Jurkat, Clone E6-1 (cell line): ENCODE results near the gene ZNF610. TPM values are rescaled to one million over a fixed set of nuclear protein-coding genes. Genes with fewer than 3 reads are reported as not detected.
"Not testable (repeated sequence)": the region's sequence is repeated elsewhere in the genome, so short reads cannot be mapped to it uniquely, and the experiment has no call there.

Experiments
- DNase-seq: peaks from one replicate; pipeline ENCODE4 v3.0.0-alpha.2; 2011; ENCODE audit warnings: low read depth, low spot score
- H3K4me3 ChIP-seq: 2 replicates; pipeline ENCODE4 v1.5.1; 2011; ENCODE audit warnings: mild to moderate bottlenecking, low read length, control low read depth, moderate library complexity
- polyA plus RNA-seq: library from polyadenylated mRNA; unstranded; fragments of >200 nt; gene quantifications from one replicate; pipeline ENCODE4 v1.2.1, GENCODE V29; 2012; ENCODE audit warnings: missing spikeins; ENCODE audit not compliant: insufficient read length, insufficient read depth

The ZNF610 gene
- 1.00 TPM for polyA plus RNA-seq

DNA sequence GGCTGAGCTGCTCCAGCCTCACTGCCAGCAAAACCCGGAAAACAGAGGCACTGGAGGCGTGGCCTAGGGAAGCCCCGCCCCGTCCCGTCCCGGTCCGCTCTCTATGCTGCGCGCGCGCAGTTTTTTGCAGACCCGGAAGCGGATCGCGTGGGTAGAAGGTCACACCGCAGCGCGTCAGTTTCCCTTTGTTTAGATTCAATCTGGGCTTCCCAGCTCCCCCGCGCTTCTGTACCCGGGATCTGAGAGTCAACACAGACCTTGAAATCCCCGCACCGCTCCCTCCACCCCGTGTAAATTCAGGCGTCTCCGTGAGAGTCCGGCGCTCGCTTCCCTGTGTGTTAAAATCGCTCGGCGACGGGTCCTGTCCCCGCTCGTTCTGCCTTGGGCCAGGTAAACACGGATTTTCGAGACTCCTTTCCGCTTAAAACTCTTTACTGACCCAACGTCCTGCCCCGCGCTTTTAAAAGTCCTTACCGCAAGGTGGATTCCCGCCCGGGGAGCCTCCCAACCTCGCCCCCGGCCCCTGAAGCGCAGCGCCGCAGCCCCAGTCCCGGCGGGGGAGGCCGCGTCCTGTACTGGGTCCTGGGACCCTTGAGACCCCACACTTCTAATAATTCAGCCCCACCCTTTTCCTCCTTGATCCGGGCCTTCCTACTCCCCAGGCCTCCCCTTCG lies at the start of gene ZNF610:
TSS of gene ZNF610 (plus strand) at position 127 of the 674 bp plus-strand sequence. CDS start 12,930 bp downstream, outside the sequence.
- H3K4me3 ChIP-seq: peak within 1 kb of the TSS; percentile 61
- DNase-seq: peak; percentile 72

- no peak for DNase-seq
- no peak overlapping the region for H3K4me3 ChIP-seq
Observed at GRCh38 chr19:52286256-52286655, 49.8 kb upstream of the ZNF610 start.

GRCh38 chr19:52291781-52292180 lies 44.3 kb upstream of the ZNF610 start:
- no peak for DNase-seq
- H3K4me3 ChIP-seq: no peak overlapping the region

DNA sequence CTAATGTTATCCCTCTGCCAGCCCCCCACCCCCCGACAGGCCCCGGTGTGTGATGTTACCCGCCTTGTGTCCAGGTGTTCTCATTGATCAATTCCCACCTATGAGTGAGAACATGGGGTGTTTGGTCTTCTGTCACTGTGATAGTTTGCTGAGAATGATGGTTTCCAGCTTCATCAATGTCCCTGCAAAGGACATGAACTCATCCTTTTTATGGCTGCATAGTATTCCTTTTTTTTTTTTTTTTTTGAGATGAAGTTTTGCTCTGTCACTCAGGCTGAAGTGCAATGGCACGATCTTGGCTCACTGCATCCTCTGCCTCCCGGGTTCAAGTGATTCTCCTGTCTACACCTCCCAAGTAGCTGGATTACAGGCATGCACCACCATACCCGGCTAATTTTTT lies 43.1 kb upstream of the ZNF610 start:
- DNase-seq, H3K4me3 ChIP-seq: not testable (repeated sequence)

- DNase-seq: peak; percentile 18
- H3K4me3 ChIP-seq: peak overlapping the region; percentile 96
Observed at GRCh38 chr19:52296400-52296772, 39.7 kb upstream of the ZNF610 start.

GRCh38 chr19:52296773-52297600 lies 39.1 kb upstream of the ZNF610 start, which contains the start of gene ZNF480:
Gene ZNF480, plus strand, starts transcription at chr19:52297169. Its CDS starts 3,244 bp downstream, at chr19:52300413.
- H3K4me3 ChIP-seq: peak within 1 kb of the TSS; percentile 96
- DNase-seq: peak; percentile 69

- H3K4me3 ChIP-seq: peak overlapping the region; percentile 96
- DNase-seq: no peak
Observed at GRCh38 chr19:52297601-52298364, 38.3 kb upstream of the ZNF610 start.

DNA sequence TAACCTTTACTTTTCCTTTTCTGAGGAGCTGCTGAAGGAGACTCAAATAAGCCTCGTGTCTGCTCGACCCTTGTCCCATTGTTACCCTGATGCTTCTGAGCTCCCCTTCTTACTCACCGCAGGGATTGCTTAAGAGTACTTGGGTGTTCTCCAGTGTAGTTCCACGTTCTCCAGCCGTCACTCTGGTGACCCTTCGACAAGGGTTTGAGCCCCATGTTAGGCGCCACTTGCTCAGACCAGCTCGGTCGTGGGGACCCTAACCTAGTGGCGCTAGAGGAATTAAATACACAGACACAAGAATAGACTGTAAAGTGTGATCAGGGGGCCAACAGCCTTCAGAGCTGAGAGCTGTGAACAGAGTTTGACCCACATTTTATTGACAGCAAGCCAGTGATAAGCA lies 28.8 kb upstream of the ZNF610 start:
- DNase-seq: no peak
- H3K4me3 ChIP-seq: no peak overlapping the region

GRCh38 chr19:52322429-52322828 lies 13.6 kb upstream of the ZNF610 start:
- no peak for DNase-seq
- H3K4me3 ChIP-seq: no peak overlapping the region

DNA sequence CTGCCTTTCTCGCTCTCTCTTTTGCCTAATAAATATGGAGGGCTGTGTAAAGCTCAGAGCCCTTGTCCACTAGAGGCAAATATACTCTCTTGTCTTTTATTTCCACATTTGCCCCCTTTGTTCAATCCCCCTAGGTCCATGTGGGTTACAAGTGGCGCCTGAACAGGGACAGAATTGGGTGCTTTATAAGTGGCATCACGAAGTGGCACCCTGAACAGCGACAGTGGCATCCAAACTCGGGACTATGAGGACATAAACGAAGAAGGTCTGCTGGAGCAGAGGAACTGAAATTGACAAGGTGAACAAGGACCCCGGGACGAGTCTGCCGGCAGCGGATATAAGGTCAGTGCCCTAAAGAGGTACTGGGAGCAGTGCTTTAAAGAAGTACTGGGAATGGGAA lies 4.3 kb upstream of the ZNF610 start:
- H3K4me3 ChIP-seq: no peak overlapping the region
- DNase-seq: no peak

- peak overlapping the region; percentile 61 for H3K4me3 ChIP-seq
- DNase-seq: no peak
Observed at GRCh38 chr19:52335768-52336116, 301 bp upstream of the ZNF610 start.

- DNase-seq: no peak
Observed at GRCh38 chr19:52336791-52337381, 843 bp downstream of the ZNF610 start.

DNA sequence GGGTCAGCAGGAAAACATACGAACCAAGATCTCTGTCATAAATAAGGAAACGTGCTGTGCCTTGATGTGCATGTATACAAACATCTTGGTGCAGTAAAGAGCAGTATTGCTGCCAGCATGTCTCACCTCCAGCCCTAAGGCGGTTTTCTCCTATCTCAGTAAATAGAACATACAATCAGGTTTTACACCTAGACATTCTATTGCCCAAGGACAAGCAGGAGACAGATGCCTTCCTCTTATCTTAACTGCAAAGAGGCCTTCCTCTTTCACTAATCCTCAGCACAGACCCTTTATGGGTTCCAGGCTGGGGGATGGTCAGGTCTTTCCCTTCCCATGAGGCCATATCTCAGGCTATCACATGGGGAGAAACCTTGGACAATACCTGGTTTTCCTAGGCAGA lies 3.0 kb downstream of the ZNF610 start:
- DNase-seq, H3K4me3 ChIP-seq: not testable (repeated sequence)

More at GRCh38 chr19:52336791-52337381, 843 bp downstream of the ZNF610 start:
- H3K4me3 ChIP-seq: peak overlapping the region; percentile 61

GRCh38 chr19:52343548-52343947 lies 7.5 kb downstream of the ZNF610 start:
- DNase-seq: peak; percentile 25

GRCh38 chr19:52345162-52345561 lies 9.1 kb downstream of the ZNF610 start:
- H3K4me3 ChIP-seq: no peak overlapping the region
- no peak for DNase-seq

More at GRCh38 chr19:52343548-52343947, 7.5 kb downstream of the ZNF610 start:
- H3K4me3 ChIP-seq: no peak overlapping the region

DNA sequence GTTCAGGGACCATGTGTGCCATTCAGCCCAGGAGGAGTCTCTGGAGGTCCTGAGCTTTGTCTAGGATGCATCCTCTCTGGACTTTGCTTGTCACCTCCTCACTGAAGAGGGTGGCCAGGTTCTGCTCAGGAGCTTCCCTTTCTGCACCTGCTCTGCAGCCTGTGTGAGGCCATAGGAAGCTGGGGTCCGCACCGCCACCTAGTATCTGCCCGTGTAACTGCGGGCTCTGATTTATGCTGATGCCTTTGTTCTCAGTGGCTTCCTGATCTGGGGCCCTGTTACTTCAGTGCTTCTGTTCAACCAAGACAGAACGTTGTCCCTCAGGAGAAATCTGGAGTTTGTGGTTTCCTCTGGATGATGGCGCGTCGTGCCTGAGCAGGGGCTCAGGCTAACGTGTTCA lies 15.5 kb downstream of the ZNF610 start:
- no peak for DNase-seq
- H3K4me3 ChIP-seq: no peak overlapping the region

DNA sequence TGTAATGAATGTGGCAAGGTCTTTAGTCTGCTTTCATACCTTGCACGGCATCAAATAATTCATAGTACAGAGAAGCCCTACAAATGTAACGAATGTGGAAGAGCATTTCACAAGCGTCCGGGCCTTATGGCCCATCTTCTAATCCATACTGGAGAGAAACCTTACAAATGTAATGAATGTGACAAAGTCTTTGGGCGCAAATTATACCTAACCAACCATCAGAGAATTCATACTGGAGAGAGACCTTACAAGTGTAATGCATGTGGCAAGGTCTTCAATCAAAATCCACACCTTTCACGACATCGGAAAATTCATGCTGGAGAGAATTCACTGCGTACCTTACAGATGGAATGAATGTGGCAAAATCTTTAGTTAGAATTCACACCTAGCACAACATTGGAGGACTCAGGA lies 30.4 kb downstream of the ZNF610 start:
- DNase-seq: no peak
- H3K4me3 ChIP-seq: no peak overlapping the region

GRCh38 chr19:52369559-52370340 lies 33.7 kb downstream of the ZNF610 start, which contains the start of gene ZNF880:
Gene ZNF880, plus strand, starts transcription at chr19:52369923. Its CDS starts 43 bp downstream, at chr19:52369966.
- no peak for DNase-seq
- no peak within 1 kb of the TSS for H3K4me3 ChIP-seq
